Dermis blood vessel endothelial cell (primary cell): ENCODE data around the gene GNB1. TPM values are rescaled to one million over a fixed set of nuclear protein-coding genes. Genes with fewer than 3 reads are reported as not detected.

Experiments
- DNase-seq: peaks from one replicate; pipeline ENCODE4 v3.0.0; 2010
- total RNA-seq: library from RNA; depleted of rRNA; stranded (reverse); fragments of >200 nt; gene quantifications from 2 replicates; pipeline ENCODE4 v1.2.3, GENCODE V29; 2014

The GNB1 gene
- total RNA-seq, 1 donor from 2014 or later: 87.8 TPM

- no peak for DNase-seq
These were observed 19.2 kb upstream of the GNB1 start for GRCh38 chr1:1910033-1910465.

GRCh38 chr1:1908506-1908791 lies 17.6 kb upstream of the GNB1 start:
- DNase-seq: no peak

GRCh38 chr1:1907098-1907736 lies 16.3 kb upstream of the GNB1 start:
- DNase-seq: no peak

DNA sequence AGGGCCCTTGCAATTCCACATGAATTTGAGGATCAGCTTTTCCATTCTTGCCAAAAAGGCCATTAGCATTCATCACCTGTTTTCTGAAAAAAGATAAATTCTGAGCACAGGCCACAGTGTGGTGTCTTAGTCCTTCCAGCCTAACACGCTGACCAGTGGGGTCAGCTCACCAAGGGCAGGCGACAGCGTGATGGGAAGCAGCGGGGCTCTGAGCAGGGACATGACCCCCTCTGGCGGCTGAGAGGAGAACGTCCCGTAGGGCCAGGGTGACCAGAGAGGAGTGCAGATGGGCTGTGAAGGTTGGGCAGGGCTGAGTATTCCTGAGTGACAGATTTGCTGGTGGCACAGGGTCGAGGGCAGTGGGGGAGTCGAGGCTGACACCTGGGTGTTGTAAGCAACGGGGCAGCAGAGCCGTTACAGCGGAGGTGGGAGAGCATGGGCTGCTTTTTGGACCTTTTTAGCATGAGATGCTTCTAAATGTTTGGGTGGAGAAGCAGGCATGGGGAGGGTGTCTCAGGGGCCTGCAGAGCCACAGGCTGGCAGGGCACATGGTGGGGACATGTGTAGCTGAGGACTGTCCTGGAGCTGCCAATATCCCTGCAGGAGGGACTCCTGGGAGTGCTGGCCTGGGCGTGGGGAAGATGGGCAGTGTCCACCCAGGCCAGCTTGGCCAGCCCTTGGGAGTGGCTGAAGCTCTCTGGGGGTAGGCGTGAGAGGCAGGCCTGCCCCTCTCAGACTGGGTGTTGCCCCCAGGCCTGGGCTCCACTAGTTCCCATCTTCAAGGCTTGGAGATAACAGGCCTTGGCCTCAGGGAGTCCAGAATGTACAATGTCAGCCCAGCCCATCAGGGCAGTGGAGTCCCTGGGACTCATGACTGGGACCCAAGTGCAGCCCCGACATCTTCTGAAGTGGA lies 15.6 kb upstream of the GNB1 start:
- peak; percentile 92 for DNase-seq

- DNase-seq: no peak
These were observed 12.3 kb upstream of the GNB1 start for GRCh38 chr1:1903224-1903623.

DNA sequence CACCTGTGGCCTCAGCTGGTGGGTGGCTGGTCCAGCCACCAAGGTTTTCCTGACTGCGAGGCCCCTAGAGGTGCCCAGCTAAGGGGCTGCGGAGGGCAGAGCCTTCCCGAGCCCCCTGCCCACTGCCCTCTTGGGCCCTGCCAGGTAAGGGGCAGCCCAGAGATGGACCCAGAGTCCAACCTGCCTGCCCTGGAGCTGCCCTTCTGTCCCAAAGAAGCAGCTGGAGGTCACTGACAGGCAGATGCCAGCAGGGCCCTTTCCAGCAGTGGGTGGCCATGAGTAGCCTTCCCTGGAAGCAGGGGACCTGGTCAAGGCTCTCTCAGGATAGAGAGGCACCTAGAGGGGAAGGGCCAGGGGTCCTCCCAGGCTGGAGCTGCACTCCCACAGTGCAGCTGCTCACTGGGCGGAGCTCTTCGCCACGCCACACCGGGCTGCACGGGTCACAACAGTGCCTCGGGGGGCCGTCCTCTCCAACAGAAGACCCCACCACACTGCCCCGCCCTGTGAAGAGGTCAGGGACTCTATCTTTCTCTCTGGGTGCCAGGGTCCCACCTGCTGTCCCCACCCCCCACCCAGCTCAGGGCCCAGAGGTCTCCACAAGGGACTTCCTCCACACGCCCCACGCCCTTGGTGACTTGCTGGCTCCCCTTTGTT lies 10.9 kb upstream of the GNB1 start:
- no peak for DNase-seq

- DNase-seq: no peak
These were observed 10.2 kb upstream of the GNB1 start for GRCh38 chr1:1900883-1901640.

DNA sequence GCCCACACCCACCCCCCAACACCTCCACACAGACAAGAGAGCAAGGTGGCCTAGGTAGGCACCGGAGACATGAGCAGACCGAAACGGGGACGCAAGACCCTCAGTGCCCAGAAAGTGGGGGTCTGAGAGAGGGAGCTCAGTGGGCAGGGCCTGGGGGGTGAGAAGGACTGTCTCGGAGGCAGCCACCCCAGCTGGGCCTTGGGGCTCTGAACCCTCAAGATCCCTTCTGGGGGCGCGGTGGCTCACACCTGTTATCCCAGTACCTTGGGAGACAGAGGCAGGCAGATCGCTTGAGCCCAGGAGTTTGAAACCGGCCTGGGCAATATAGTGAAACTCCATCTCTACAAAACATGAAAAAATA lies 9.1 kb upstream of the GNB1 start:
- no peak for DNase-seq

DNA sequence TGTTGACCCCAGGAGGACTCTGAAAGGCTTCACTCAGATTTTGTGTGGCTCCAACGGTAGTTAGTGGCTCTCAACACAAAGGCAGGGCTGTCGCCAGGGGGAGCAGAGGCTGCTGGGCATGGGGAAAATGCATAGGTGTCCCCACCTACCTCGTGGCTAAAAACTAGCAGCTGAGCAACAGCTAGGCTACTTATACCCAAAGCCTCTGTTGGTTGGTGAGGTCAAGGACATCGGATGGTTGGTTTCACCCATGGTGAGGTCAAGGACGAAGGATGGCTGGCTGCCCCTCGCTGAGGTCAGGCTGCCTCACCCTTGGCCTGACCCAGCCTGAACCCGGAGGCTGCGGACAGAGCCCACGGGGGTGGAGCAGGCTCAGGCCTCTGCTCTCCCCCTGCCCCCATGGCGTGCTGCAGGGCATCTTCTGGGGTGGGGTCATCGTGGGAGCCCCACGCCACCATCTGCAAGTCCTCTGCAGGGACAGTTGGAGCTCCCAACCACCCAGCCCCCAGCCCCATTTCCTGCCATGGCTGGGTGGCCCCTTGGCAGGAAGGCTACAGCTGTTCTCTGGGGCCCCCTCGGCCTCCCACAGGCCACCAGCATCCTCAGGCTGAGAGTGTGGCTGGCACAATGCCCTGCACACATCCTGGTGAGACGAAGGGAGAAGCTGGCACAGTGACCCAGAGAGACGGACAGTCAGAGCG lies 8.5 kb upstream of the GNB1 start:
- DNase-seq: no peak

- DNase-seq: no peak
These were observed 7.5 kb upstream of the GNB1 start for GRCh38 chr1:1898246-1898933.

DNA sequence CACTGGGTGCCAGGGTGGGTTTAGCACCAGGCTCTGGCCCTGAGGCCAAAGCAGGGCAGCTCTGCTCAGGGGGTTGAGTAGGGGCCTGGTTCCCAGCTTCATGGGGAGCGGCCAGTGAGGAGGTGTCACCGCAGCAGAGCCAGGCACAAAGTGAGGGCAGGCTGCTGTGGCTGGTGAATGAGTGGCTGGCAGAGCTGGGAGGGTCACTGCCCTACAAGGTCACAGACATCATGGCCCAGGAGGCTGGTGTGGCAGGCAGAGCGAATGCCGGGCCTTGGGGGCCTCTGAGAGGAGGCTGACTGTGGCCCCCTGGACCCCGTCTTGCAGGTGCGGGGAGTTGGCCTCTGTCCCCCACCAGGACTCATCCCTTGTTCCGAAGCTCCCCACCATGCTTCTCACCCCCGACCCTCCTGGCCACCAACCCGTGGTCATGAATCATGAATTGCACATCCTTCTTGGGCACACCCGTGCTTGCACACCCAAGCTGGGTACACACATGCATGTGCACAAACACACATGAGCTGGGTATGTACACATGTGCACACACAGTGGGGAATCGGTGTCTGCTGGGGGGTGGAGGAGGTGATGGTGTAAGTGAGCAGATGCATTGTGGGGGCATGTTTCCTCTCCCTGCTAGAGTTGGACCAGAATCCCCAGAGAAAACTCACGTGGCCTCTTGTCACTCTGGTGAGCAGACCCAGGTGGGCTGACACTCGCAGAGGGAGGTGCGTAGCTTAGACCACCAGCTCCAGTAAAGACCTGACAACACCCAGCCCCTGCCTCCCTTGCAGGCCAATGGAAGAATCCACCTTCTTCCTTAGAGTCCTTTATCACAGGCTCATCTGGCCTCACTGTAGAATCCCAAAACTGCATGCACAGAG lies 4.8 kb upstream of the GNB1 start:
- DNase-seq: no peak

- DNase-seq: no peak
These were observed 4.2 kb upstream of the GNB1 start for GRCh38 chr1:1895060-1895418.

- no peak for DNase-seq
These were observed 3.6 kb upstream of the GNB1 start for GRCh38 chr1:1894354-1895059.

DNA sequence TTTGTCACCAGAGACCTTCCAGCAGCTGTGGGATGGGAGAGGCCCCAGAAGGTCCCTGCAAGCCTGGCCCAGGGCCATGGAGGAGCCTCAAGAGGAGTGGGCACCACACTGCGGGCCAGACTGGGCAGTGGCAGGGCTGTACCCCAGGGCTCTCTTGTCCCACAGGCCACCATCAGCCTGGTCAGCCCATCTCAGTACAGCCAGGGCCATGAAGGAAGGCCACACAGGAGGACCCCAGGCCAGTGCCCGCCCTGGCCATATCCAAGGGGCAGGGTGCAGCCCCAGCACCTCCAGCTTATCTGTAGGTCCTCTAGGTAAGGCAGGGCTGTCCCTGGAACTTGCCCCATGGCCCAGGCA lies 3.1 kb upstream of the GNB1 start:
- no peak for DNase-seq

DNA sequence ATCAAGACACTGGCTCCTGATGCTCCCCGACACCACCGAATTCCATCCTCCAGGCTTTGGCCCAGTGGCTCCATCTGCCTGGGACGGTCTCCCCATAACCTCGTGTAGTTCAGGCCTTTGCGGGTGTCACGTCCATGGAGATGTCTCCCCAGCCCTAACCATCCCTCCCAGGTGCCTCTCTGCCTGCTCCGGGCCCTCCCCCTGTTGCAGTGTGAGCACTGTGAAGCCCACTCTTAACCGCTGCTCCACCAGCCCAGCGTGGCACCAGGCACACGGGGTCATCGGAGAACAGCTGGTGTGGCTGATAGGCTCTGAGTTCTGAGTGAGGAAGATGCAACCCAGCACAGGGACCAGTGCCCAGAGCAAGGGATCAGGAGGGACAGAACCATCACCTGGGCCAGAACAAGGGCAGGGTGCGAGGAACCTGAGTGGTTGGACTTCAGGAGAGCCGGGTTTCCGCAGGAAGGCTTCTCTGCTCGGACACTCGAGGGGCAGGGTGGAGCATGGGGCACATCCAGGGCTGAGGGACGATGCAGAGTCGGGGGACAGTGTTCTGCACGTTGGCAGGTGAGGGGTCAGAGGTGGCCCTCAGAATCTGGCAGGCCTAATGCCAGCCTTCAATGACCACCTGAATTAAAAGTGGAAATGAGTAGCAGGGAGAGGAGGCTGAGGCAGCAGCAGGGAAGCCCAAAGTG lies 2.6 kb upstream of the GNB1 start:
- no peak for DNase-seq

GRCh38 chr1:1892763-1893120 lies 1.9 kb upstream of the GNB1 start:
- DNase-seq: no peak

DNA sequence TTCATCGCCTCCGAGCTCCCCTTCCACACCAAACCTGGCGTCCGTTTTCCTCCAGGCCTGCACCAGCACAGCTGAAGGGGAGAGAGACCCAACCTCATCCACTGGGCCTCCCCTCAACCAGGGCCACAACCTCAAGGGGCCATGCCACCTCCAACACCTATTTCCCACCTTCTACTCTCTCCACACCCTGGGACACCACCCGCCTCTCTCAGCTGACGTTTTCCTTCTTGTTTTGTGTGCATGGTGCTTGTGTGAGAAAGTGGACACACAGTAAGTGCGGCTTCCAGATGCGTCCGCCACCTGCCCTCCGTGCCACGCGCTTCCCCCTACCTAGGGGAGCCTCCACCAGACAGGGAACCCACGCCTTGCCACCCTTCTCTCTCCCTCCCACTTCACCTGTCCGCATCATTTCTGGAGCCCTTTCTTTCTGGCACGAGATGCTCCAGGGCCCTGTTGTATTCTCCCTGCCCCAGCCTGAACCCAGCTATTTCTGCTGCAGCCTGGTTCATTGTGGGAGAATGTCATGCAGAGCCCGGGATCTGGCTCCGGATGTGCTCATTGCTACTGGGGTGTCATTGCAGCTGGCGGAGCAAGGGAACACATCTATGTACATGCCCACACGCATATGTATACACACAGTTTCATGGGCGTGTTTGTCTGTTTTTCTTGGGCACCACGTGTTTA lies 1.3 kb upstream of the GNB1 start:
- no peak for DNase-seq

DNA sequence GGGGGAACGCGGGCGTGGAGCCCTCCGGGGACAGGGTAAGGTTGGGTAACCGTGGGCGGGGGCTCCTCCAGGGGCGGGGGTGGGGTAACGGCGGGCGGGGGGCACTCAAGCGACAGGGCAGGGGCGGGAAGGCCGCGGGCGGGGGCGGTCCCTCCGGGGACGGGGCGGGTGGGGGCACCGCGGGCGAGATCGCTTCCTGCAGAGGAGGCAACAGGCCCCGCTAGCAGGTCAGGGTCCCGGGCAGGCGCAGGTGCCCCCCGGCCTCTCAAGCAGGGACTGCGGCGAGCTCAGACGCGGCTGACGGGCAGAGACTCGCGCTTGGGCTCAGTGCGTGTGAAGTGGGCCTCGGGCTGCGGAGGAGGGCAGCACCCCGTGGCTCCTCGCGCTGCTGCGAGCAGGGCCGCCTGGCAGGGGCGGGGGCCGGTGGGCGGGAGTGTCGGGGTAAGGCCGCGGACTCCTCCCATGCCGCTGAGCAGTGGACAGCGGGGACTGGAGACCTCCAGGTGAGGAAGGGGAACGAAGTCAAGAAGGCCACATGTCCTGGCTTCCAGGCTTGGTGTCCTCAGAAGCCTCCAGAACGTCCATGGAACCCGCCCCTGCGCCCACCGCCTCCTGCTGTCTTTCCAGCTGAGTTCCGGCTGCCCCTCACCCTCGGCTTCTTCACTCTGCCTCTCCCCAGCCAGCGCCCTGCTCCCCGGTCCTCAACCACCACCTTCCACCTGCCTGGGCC lies 627 bp upstream of the GNB1 start:
- DNase-seq: peak; percentile 66
